SK-N-SH (cell line): ENCODE measurements around the gene EVI2B. TPM values are rescaled to one million over a fixed set of nuclear protein-coding genes. Genes with fewer than 3 reads are reported as not detected.

Experiments used
- CTCF ChIA-PET: fragments of 300-600, 350-600 bp; formaldehyde crosslinking; extraction: SDS; loops from one replicate; lab custom pipeline; 2021; lab: Yijun Ruan, JAX
- POLR2A ChIA-PET: fragments of 350-600 bp; sonication (Branson Sonifier 250); formaldehyde crosslinking; extraction: SDS; loops from one replicate; lab custom pipeline; 2020; ENCODE audit warnings: antibody characterized with exemption, inconsistent platforms; lab: Yijun Ruan, JAX
- DNase-seq: peaks from one replicate; pipeline ENCODE4 v3.0.0; 2012
- H2AFZ ChIP-seq: fragments of 200-600 bp; sonication (generic); 2 replicates; pipeline ENCODE4 v1.8.1; 2016; ENCODE audit warnings: antibody characterized with exemption, mild to moderate bottlenecking, low read depth
- H3F3A ChIP-seq: fragments of 200-600 bp; sonication (generic); replicated peaks from 2 replicates; pipeline ENCODE3; 2016; ENCODE audit warnings: antibody characterized with exemption, mild to moderate bottlenecking; ENCODE audit not compliant: insufficient read depth
- H3K27ac ChIP-seq, 2 experiments: fragments of 200-500 bp in 1 of 2; fragments of 200-600 bp in 1 of 2; sonication (Bioruptor generic) in 1 of 2; sonication (generic), shearing (Covaris generic) in 1 of 2; 2 replicates each; pipeline versions ENCODE4 v1.5.1 to v1.6.1; 2014 to 2016; ENCODE audit warnings: low read depth in 2 of 2, inconsistent platforms in 1 of 2, low read length in 1 of 2, mild to moderate bottlenecking in 1 of 2, mixed read lengths in 1 of 2
- H3K27me3 ChIP-seq: fragments of 200-600 bp; sonication (generic), shearing (Covaris generic); 2 replicates; pipeline ENCODE4 v1.6.1; 2016; ENCODE audit warnings: mixed run types; ENCODE audit not compliant: insufficient read depth
- H3K36me3 ChIP-seq, 2 experiments: fragments of 200-500 bp in 1 of 2; fragments of 200-600 bp in 1 of 2; sonication (Bioruptor generic) in 1 of 2; sonication (generic) in 1 of 2; replicated peaks in 1 of 2; 2 replicates each; pipeline versions ENCODE3 to v1.5.1; 2014 to 2016; ENCODE audit warnings: low read length in 1 of 2, mild to moderate bottlenecking in 1 of 2; ENCODE audit not compliant: insufficient read depth in 2 of 2, control insufficient read depth in 1 of 2
- H3K4me1 ChIP-seq, 2 experiments: fragments of 200-500 bp in 1 of 2; fragments of 200-600 bp in 1 of 2; sonication (Bioruptor generic) in 1 of 2; sonication (generic), shearing (Covaris generic) in 1 of 2; 2 replicates each; pipeline versions ENCODE4 v1.5.1 to v1.6.1; 2014 to 2016; ENCODE audit warnings: low read depth in 1 of 2, low read length in 1 of 2, mixed run types in 1 of 2; ENCODE audit not compliant: insufficient read depth in 2 of 2, control insufficient read depth in 1 of 2
- H3K4me2 ChIP-seq: fragments of 200-600 bp; sonication (generic), shearing (Covaris generic); 2 replicates; pipeline ENCODE4 v1.6.1; 2017; ENCODE audit warnings: mixed run types
- H3K4me3 ChIP-seq, 2 experiments: fragments of 200-500 bp in 1 of 2; fragments of 200-600 bp in 1 of 2; sonication (Bioruptor generic) in 1 of 2; sonication (generic), shearing (Covaris generic) in 1 of 2; 2 replicates each; pipeline versions ENCODE4 v1.5.1 to v1.8.1; 2014 to 2016; ENCODE audit warnings: low read depth in 2 of 2, inconsistent platforms in 1 of 2, low read length in 1 of 2, mild to moderate bottlenecking in 1 of 2, mixed read lengths in 1 of 2, moderate library complexity in 1 of 2
- H3K79me2 ChIP-seq: fragments of 200-600 bp; sonication (generic); 2 replicates; pipeline ENCODE4 v1.8.1; 2017; ENCODE audit warnings: mild to moderate bottlenecking; ENCODE audit not compliant: insufficient read depth
- H3K9ac ChIP-seq: fragments of 200-600 bp; sonication (generic); 2 replicates; pipeline ENCODE4 v1.6.1; 2017; ENCODE audit warnings: mixed run types
- H3K9me2 ChIP-seq: fragments of 200-600 bp; sonication (generic); 2 replicates; pipeline ENCODE4 v1.6.1; 2017; ENCODE audit warnings: mixed run types
- H3K9me3 ChIP-seq: fragments of 200-600 bp; sonication (generic); 2 replicates; pipeline ENCODE4 v1.6.1; 2017; ENCODE audit warnings: mixed run types, mild to moderate bottlenecking, moderate library complexity
- H4K20me1 ChIP-seq: fragments of 200-600 bp; sonication (generic); 2 replicates; pipeline ENCODE4 v1.6.1; 2017; ENCODE audit warnings: mild to moderate bottlenecking, mixed run types; ENCODE audit not compliant: insufficient read depth
- FOSL2 ChIP-seq: IDR thresholded peaks from 2 replicates; pipeline ENCODE4 v1.4.0; 2012; ENCODE audit warnings: low read depth, mild to moderate bottlenecking, moderate library complexity, borderline replicate concordance
- FOXJ3 ChIP-seq: sonication (generic); formaldehyde crosslinking; IDR thresholded peaks from 2 replicates; pipeline ENCODE4 v1.5.1; 2020; ENCODE audit warnings: mild to moderate bottlenecking, missing genetic modification reagents
- FOXM1 ChIP-seq: IDR thresholded peaks from 2 replicates; pipeline ENCODE4 v1.4.0; 2012; ENCODE audit warnings: low read depth, mild to moderate bottlenecking
- JUND ChIP-seq: IDR thresholded peaks from 2 replicates; pipeline ENCODE4 v1.4.0; 2012
- NRF1 ChIP-seq: IDR thresholded peaks from 2 replicates; pipeline ENCODE4 v1.6.1; 2012; ENCODE audit warnings: low read depth, mild to moderate bottlenecking, low read length
- PBX3 ChIP-seq: IDR thresholded peaks from 2 replicates; pipeline ENCODE4; 2012
- RCOR1 ChIP-seq: fragments of 150-350 bp; IDR thresholded peaks from 2 replicates; pipeline ENCODE4 v1.6.1; 2017; ENCODE audit warnings: antibody characterized with exemption, low read length
- REST ChIP-seq: IDR thresholded peaks from 2 replicates; pipeline ENCODE4 v1.6.1; 2012; ENCODE audit warnings: mild to moderate bottlenecking, low read depth, low read length, moderate library complexity
- USF2 ChIP-seq: fragments of 150-350 bp; IDR thresholded peaks from 2 replicates; pipeline ENCODE4 v1.6.1; 2017; ENCODE audit warnings: antibody characterized with exemption, low read length, low read depth, borderline replicate concordance
- WGBS: methylation state at CpG from one replicate; pipeline ENCODE4 v1.1.6; 2017; ENCODE audit warnings: low lambda C conversion rate; 5-methylcytosine and 5-hydroxymethylcytosine counted together
- polyA plus RNA-seq, 3 experiments: library from polyadenylated mRNA; depleted of rRNA; stranded (reverse); fragments of >200 nt; gene quantifications; 2 replicates each; pipeline ENCODE4 v1.2.3, GENCODE V29; 2012

EVI2B gene
- polyA plus RNA-seq, 1 of the 3 experiments (the other 2 are of a cell fraction) = 0.64 TPM

GRCh38 chr17:31294231-31294630, 19.6 kb downstream of the EVI2B start (continued):
- TF ChIP-seq PBX3 (no peak), FOXJ3 (CRISPR knock-in tag) (no peak)

- Histone ChIP-seq H3K9me2 (0 out of 2 replicates have a peak, but pooled peaks cover 4% of the 10 kb centered on the region), H3K27ac (no peak overlapping the region; a peak in 1 of 4 replicates), H3K27me3 (no peaks in the 10 kb centered on the region), H3K4me2 (no peak overlapping the region), H3K79me2 (no peaks in the 10 kb centered on the region), H3F3A (peaks cover 4% of the 10 kb centered on the region), H3K9ac (no peak overlapping the region), H3K9me3 (no peaks in the 10 kb centered on the region), H4K20me1 (no peaks in the 10 kb centered on the region), H3K36me3 (peaks cover 15 to 26% of the 10 kb centered on the region in 2 experiments), H3K4me3 (no peak overlapping the region), H2AFZ (no peak overlapping the region), H3K4me1 (no peaks in the 10 kb centered on the region; a peak in 1 of 4 replicates)
- no peak for DNase-seq
- 94% methylated on average over 2 of the region's 2 CpGs for WGBS
- no peak for TF ChIP-seq JUND
- TF ChIP-seq USF2 = no peak
- TF ChIP-seq REST = no peak
- no peak for TF ChIP-seq FOSL2
- TF ChIP-seq FOXM1 = no peak
- TF ChIP-seq PBX3 = no peak
- no peak for TF ChIP-seq RCOR1
- no peak for TF ChIP-seq NRF1
- ChIA-PET POLR2A (no interaction called here), CTCF (no interaction called here)
Measured at GRCh38 chr17:31293581-31293980, 20.3 kb downstream of the EVI2B start.
